ENCODE data around the gene CEP20.

GRCh38 chr16:15933781-15934180, 45.4 kb upstream of the CEP20 start:
- TF ChIP-seq TCF12 (IDR thresholded peaks at IDR 0.05; ENCODE audit: low read depth, low read length) (no peak), EP300 (IDR thresholded peaks at IDR 0.05; ENCODE audit: borderline replicate concordance in 1 of 2, low read depth in 2 of 2, low read length in 2 of 2) (no peak), EZH2 (IDR thresholded peaks at IDR 0.05; ENCODE audit: low read depth, low read length, severe bottlenecking) (no peak), CHD1 (IDR thresholded peaks at IDR 0.05; ENCODE audit: low read depth, low read length) (no peak), SP2 (IDR thresholded peaks at IDR 0.05; ENCODE audit: low read length) (no peak), KDM5A (IDR thresholded peaks at IDR 0.05; ENCODE audit: low read length) (no peak)
- TF ChIP-seq, protein P1, sequence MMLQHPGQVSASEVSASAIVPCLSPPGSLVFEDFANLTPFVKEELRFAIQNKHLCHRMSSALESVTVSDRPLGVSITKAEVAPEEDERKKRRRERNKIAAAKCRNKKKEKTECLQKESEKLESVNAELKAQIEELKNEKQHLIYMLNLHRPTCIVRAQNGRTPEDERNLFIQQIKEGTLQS (IDR thresholded peaks at IDR 0.05; ENCODE audit: insufficient read depth, low read depth, low read length) = no peak
- TF ChIP-seq, protein P2, sequence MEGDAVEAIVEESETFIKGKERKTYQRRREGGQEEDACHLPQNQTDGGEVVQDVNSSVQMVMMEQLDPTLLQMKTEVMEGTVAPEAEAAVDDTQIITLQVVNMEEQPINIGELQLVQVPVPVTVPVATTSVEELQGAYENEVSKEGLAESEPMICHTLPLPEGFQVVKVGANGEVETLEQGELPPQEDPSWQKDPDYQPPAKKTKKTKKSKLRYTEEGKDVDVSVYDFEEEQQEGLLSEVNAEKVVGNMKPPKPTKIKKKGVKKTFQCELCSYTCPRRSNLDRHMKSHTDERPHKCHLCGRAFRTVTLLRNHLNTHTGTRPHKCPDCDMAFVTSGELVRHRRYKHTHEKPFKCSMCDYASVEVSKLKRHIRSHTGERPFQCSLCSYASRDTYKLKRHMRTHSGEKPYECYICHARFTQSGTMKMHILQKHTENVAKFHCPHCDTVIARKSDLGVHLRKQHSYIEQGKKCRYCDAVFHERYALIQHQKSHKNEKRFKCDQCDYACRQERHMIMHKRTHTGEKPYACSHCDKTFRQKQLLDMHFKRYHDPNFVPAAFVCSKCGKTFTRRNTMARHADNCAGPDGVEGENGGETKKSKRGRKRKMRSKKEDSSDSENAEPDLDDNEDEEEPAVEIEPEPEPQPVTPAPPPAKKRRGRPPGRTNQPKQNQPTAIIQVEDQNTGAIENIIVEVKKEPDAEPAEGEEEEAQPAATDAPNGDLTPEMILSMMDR (IDR thresholded peaks at IDR 0.05; ENCODE audit: control extremely low read depth in 1 of 3, insufficient read depth in 1 of 3, low read depth in 1 of 3, low read length in 3 of 3) = no peak
